Neural cell (in vitro differentiated cells): ENCODE data around the gene IRF4.

Experiments used
- CTCF ChIP-seq: fragments of 450-650 bp; IDR thresholded peaks from 2 replicates; pipeline ENCODE4 v1.5.1; 2014; ENCODE audit warnings: antibody characterized with exemption, mild to moderate bottlenecking, moderate library complexity; ENCODE audit not compliant: poor library complexity, severe bottlenecking
- EP300 ChIP-seq: fragments of 450-650 bp; conservative IDR thresholded peaks from 2 replicates; pipeline ENCODE4 v1.6.1; 2014; ENCODE audit warnings: antibody characterized with exemption, mild to moderate bottlenecking, moderate library complexity; ENCODE audit not compliant: poor library complexity, severe bottlenecking
- TAF1 ChIP-seq: IDR thresholded peaks from 2 replicates; pipeline ENCODE4 v1.6.1; 2012; ENCODE audit warnings: low read depth

- no peak for TF ChIP-seq CTCF
- no peak for TF ChIP-seq TAF1
- TF ChIP-seq EP300, result no peak
Observed at GRCh38 chr6:446418-447366, 55.1 kb downstream of the IRF4 start.
